HG02571 (cell line): ENCODE results near the gene NXNL2.
A peak's percentile ranks its signal among the peaks of the same experiment; 100 is the strongest.

Experiments used
- ATAC-seq: cut with Tn5 transposase; IDR thresholded peaks from one replicate; pipeline ENCODE4 v1.9.1; 2021; ENCODE audit warnings: mild to moderate bottlenecking, moderate library complexity; ENCODE audit not compliant: unreplicated experiment

Gene NXNL2

GRCh38 chr9:88531920-88532698 is 2.9 kb upstream of the NXNL2 start:
- no peak for ATAC-seq

GRCh38 chr9:88533951-88534455 is 975 bp upstream of the NXNL2 start:
- ATAC-seq, result no peak

- no peak for ATAC-seq
Observed at GRCh38 chr9:88535226-88536022, 446 bp downstream of the NXNL2 start.

GRCh38 chr9:88536023-88536324 is 996 bp downstream of the NXNL2 start:
- ATAC-seq, result no peak

GRCh38 chr9:88536951-88537760 is 2.2 kb downstream of the NXNL2 start:
- ATAC-seq, result no peak

- no peak for ATAC-seq
Observed at GRCh38 chr9:88537761-88538091, 2.7 kb downstream of the NXNL2 start.

- no peak for ATAC-seq
Observed at GRCh38 chr9:88538311-88539085, 3.5 kb downstream of the NXNL2 start.

- ATAC-seq, result no peak
Observed at GRCh38 chr9:88539246-88539645, 4.3 kb downstream of the NXNL2 start.

GRCh38 chr9:88540251-88540763 is 5.3 kb downstream of the NXNL2 start:
- ATAC-seq, result no peak

- no peak for ATAC-seq
Observed at GRCh38 chr9:88544245-88544644, 9.3 kb downstream of the NXNL2 start.

GRCh38 chr9:88551546-88552137 is 16.7 kb downstream of the NXNL2 start:
- ATAC-seq, result no peak

GRCh38 chr9:88553350-88553749 is 18.4 kb downstream of the NXNL2 start:
- ATAC-seq, result no peak

GRCh38 chr9:88555268-88555980 is 20.4 kb downstream of the NXNL2 start:
- ATAC-seq, result no peak

GRCh38 chr9:88559661-88560060 is 24.7 kb downstream of the NXNL2 start:
- ATAC-seq, result no peak

- peak; percentile 75 for ATAC-seq
Observed at GRCh38 chr9:88567870-88568269, 32.9 kb downstream of the NXNL2 start.

- ATAC-seq, result no peak
Observed at GRCh38 chr9:88571419-88571818, 36.4 kb downstream of the NXNL2 start.

- ATAC-seq, result no peak
Observed at GRCh38 chr9:88572684-88573083, 37.7 kb downstream of the NXNL2 start.

GRCh38 chr9:88574953-88575352 is 40.0 kb downstream of the NXNL2 start:
- ATAC-seq, result no peak
